K562 (cell line): ENCODE data around the gene PDGFD. TPM values are rescaled to one million over a fixed set of nuclear protein-coding genes. Genes with fewer than 3 reads are reported as not detected.

Experiments used
- ATAC-seq: fragments of 200-7000 bp; cut with Tn5 transposase; 3 replicates; pipeline ENCODE4 v1.9.1; 2020; ENCODE audit warnings: moderate library complexity
- BruUV-seq: library from RNA; stranded (reverse); fragments of 400-500 nt; replicated peaks from 2 replicates; lab custom pipeline; 2021; lab: Mats Ljungman, UMichigan
- CTCF ChIA-PET: fragments of 300-600 bp; formaldehyde crosslinking; extraction: SDS; loops from one replicate; lab custom pipeline; 2021; ENCODE audit warnings: low intra/inter-chr PET ratio; lab: Yijun Ruan, JAX
- POLR2A ChIA-PET: fragments of 300-600, 350-650 bp; sonication (Branson Sonifier 250); formaldehyde crosslinking; extraction: SDS; loops from one replicate; lab custom pipeline; 2021; ENCODE audit warnings: antibody characterized with exemption, inconsistent platforms; lab: Yijun Ruan, JAX
- DNase-seq, 4 experiments: peaks; one replicate each; pipeline versions ENCODE4 v3.0.0 to v3.0.0-alpha.2; 2011 to 2018; ENCODE audit warnings: low spot score in 3 of 4, mixed read lengths in 3 of 4; ENCODE audit errors: extremely low read depth in 1 of 4
- FAIRE-seq: peaks from 2 replicates; lab custom pipeline; 2011; peaks lifted over from hg19 to GRCh38; lab: Jason Lieb, UNC
- H2AFZ ChIP-seq: 2 replicates; pipeline ENCODE4 v1.6.0; 2011; ENCODE audit warnings: low read depth, low read length, control low read depth, inconsistent platforms
- H3K27ac ChIP-seq: fragments of 200-600 bp; 3 replicates; pipeline ENCODE4 v1.8.0; 2011; ENCODE audit warnings: low read depth, mild to moderate bottlenecking, control low read depth, inconsistent platforms, low read length, moderate library complexity, mixed read lengths; ENCODE audit errors: extremely low read depth
- H3K27me3 ChIP-seq, 2 experiments: fragments of 300-600 bp in 1 of 2; 2 replicates in 1 of 2; 3 replicates in 1 of 2; pipeline versions ENCODE4 v1.6.0 to v1.8.0; 2011; ENCODE audit warnings: inconsistent platforms in 2 of 2, low read length in 2 of 2, mild to moderate bottlenecking in 1 of 2, mixed read lengths in 1 of 2, moderate library complexity in 1 of 2; ENCODE audit not compliant: control insufficient read depth in 2 of 2, insufficient read depth in 2 of 2
- H3K36me3 ChIP-seq: fragments of 300-600 bp; 3 replicates; pipeline ENCODE4 v1.8.0; 2011; ENCODE audit warnings: mild to moderate bottlenecking, low read length, inconsistent platforms; ENCODE audit not compliant: control insufficient read depth, insufficient read depth
- H3K4me1 ChIP-seq, 2 experiments: fragments of 200-600 bp in 1 of 2; replicated peaks in 1 of 2; 2 replicates in 1 of 2; 3 replicates in 1 of 2; pipeline versions ENCODE4 v1.5.1 to v1.8.0; 2011; ENCODE audit warnings: inconsistent platforms in 2 of 2, low read length in 2 of 2, mild to moderate bottlenecking in 1 of 2, mixed read lengths in 1 of 2, moderate library complexity in 1 of 2; ENCODE audit not compliant: control insufficient read depth in 2 of 2, insufficient read depth in 2 of 2
- H3K4me2 ChIP-seq: 2 replicates; pipeline ENCODE4 v1.6.1; 2011; ENCODE audit warnings: low read length, control low read depth, inconsistent platforms, mixed read lengths; ENCODE audit not compliant: insufficient read depth
- H3K4me3 ChIP-seq: fragments of 200-600 bp; sonication (generic), shearing (Covaris generic); 2 replicates; pipeline ENCODE4 v1.5.1; 2016; ENCODE audit warnings: control low read depth, inconsistent platforms
- H3K79me2 ChIP-seq: fragments of 200-600 bp; 3 replicates; pipeline ENCODE4 v1.8.0; 2011; ENCODE audit warnings: low read length, inconsistent platforms; ENCODE audit not compliant: control insufficient read depth, insufficient read depth
- H3K9ac ChIP-seq, 2 experiments: 2 replicates each; pipeline versions ENCODE4 v1.6.0 to v1.6.1; 2011; ENCODE audit warnings: low read depth in 2 of 2, low read length in 2 of 2, control low read depth in 1 of 2, inconsistent platforms in 1 of 2, mild to moderate bottlenecking in 1 of 2, mixed read lengths in 1 of 2; ENCODE audit not compliant: insufficient read depth in 1 of 2
- H3K9me1 ChIP-seq: one replicate; pipeline ENCODE4 v1.6.0; 2011; ENCODE audit warnings: inconsistent platforms, mild to moderate bottlenecking, low read length, moderate library complexity; ENCODE audit not compliant: control insufficient read depth, insufficient read depth
- H3K9me3 ChIP-seq: replicated peaks from 2 replicates; pipeline ENCODE4 v1.5.1; 2011; ENCODE audit warnings: low read depth, low read length, inconsistent platforms; ENCODE audit not compliant: control insufficient read depth, insufficient read depth
- H4K20me1 ChIP-seq: replicated peaks from 2 replicates; pipeline ENCODE4 v1.6.1; 2011; ENCODE audit warnings: low read length, inconsistent platforms, mixed read lengths; ENCODE audit not compliant: control insufficient read depth, insufficient read depth
- ATF2 ChIP-seq: sonication (generic); formaldehyde crosslinking; IDR thresholded peaks from 2 replicates; pipeline ENCODE4 v1.8.1; 2022; ENCODE audit warnings: missing genetic modification reagents
- CREB3L1 ChIP-seq: fragments of 450-650 bp; IDR thresholded peaks from 2 replicates; pipeline ENCODE4 v1.6.1; 2014; ENCODE audit warnings: low read depth, mild to moderate bottlenecking, moderate library complexity, borderline replicate concordance
- FOS ChIP-seq: IDR thresholded peaks from 3 replicates; pipeline ENCODE4 v1.6.1; 2011; ENCODE audit not compliant: insufficient read length; ENCODE audit errors: extremely low read depth
- GATAD2A ChIP-seq: fragments of 450-650 bp; IDR thresholded peaks from 2 replicates; pipeline ENCODE4 v1.6.1; 2017
- GTF2F1 ChIP-seq: IDR thresholded peaks from 2 replicates; pipeline ENCODE4 v1.6.1; 2011; ENCODE audit warnings: low read depth, low read length, improper control_type of control experiment
- HOXB6 ChIP-seq: fragments of 250-450 bp; sonication (Bioruptor Pico); IDR thresholded peaks from 2 replicates; pipeline ENCODE4 v1.5.1; 2022; ENCODE audit warnings: mild to moderate bottlenecking, borderline replicate concordance
- MEF2A ChIP-seq: IDR thresholded peaks from 2 replicates; pipeline ENCODE4 v1.6.1; 2011; ENCODE audit warnings: low read depth, mild to moderate bottlenecking, low read length, moderate library complexity; ENCODE audit not compliant: control insufficient read depth
- PHTF2 ChIP-seq: fragments of 250-450 bp; sonication (Bioruptor Pico); IDR thresholded peaks from 2 replicates; pipeline ENCODE4 v1.5.0; 2021; ENCODE audit warnings: mild to moderate bottlenecking
- POLR3A ChIP-seq: IDR thresholded peaks from 2 replicates; pipeline ENCODE4 v1.6.1; 2011; ENCODE audit warnings: borderline replicate concordance, mild to moderate bottlenecking, moderate library complexity; ENCODE audit not compliant: insufficient read length, insufficient read depth; ENCODE audit errors: extremely low read depth
- TCFL5 ChIP-seq: fragments of 250-450 bp; sonication (Bioruptor Pico); conservative IDR thresholded peaks from 2 replicates; pipeline ENCODE4 v1.6.1; 2021; ENCODE audit warnings: mild to moderate bottlenecking, moderate library complexity, matching md5 sums
- ZNF395 ChIP-seq: fragments of 200-800 bp; sonication (Bioruptor generic); IDR thresholded peaks from 2 replicates; pipeline ENCODE4 v1.6.1; 2017; ENCODE audit warnings: missing genetic modification characterization, missing compliant biosample characterization
- in situ Hi-C: fragments of 300-500 bp; cut with MboI; formaldehyde crosslinking; loops from 4 replicates; pipeline ENCODE4 v1.15.0; 2018; ENCODE audit warnings: inconsistent platforms, mixed read lengths
- intact Hi-C: fragments of 100-400 bp; cut with micrococcal nuclease; formaldehyde crosslinking; loops from 2 replicates; pipeline ENCODE4 v1.14.2; 2022
- polyA plus RNA-seq, 8 experiments: library from polyadenylated mRNA; depleted of rRNA in 4 of 8; stranded (reverse) in 5 of 8; unstranded in 3 of 8; fragments of >200 nt; fragmentation: Nextera tagmentation in 2 of 8; fragmentation: Illumina TruSeq in 1 of 8; extraction: Ambion mirVana in 2 of 8; extraction: Trizol in 1 of 8; gene quantifications; 2 replicates each; pipeline versions ENCODE4 v1.2.1 to v1.2.3, GENCODE V29; 2011 to 2014; ENCODE audit warnings: inconsistent platforms in 1 of 8, missing spikeins in 1 of 8
- total RNA-seq, 7 experiments: library from RNA; depleted of rRNA in 6 of 7; stranded (reverse); fragments of >200 nt in 6 of 7; fragmentation: Illumina TruSeq in 2 of 7; extraction: Trizol in 2 of 7; gene quantifications; 2 replicates each; pipeline versions ENCODE4 v1.2.1 to v1.2.3, GENCODE V29; 2011 to 2021; ENCODE audit warnings: low replicate concordance in 1 of 7
- TF ChIP-seq, protein P1 (sequence below): sonication (generic); formaldehyde crosslinking; IDR thresholded peaks from 2 replicates; pipeline ENCODE4 v1.8.1; 2023; ENCODE audit warnings: mild to moderate bottlenecking, missing genetic modification reagents
- TF ChIP-seq, protein P2 (sequence below), 2 experiments: IDR thresholded peaks in 1 of 2; conservative IDR thresholded peaks in 1 of 2; 2 replicates each; pipeline ENCODE4 v1.6.1; 2016; ENCODE audit warnings: low read depth in 2 of 2, mild to moderate bottlenecking in 1 of 2, missing compliant biosample characterization in 1 of 2, missing genetic modification characterization in 1 of 2, moderate library complexity in 1 of 2

Gene PDGFD
- total and polyA plus RNA-seq, 9 of the 15 experiments (the other 6 are each of a cell fraction or from before 2014, with no cell fraction given) = 0.11 TPM; not detected in 8

GRCh38 chr11:104183593-104183992 lies 19.6 kb upstream of the PDGFD start:
- Histone ChIP-seq H3K4me2 (no peak overlapping the region), H3K4me3 (no peak overlapping the region), H3K9me1 (no peaks in the 10 kb centered on the region), H3K27ac (no peak overlapping the region), H3K9me3 (no peaks in the 10 kb centered on the region), H4K20me1 (no peaks in the 10 kb centered on the region), H3K36me3 (no peaks in the 10 kb centered on the region), H3K9ac (no peak overlapping the region), H3K27me3 (no peaks in the 10 kb centered on the region), H3K4me1 (no peaks in the 10 kb centered on the region), H2AFZ (no peak overlapping the region), H3K79me2 (no peaks in the 10 kb centered on the region)
- intact Hi-C loops = no loop called here
- no TSS peak for BruUV-seq
- in situ Hi-C loops = no loop called here
- FAIRE-seq (no peak), ATAC-seq (no peak), DNase-seq (no peak)
- POLR2A ChIA-PET = no interaction called here
- CTCF ChIA-PET = no interaction called here
- TF ChIP-seq, protein P1, sequence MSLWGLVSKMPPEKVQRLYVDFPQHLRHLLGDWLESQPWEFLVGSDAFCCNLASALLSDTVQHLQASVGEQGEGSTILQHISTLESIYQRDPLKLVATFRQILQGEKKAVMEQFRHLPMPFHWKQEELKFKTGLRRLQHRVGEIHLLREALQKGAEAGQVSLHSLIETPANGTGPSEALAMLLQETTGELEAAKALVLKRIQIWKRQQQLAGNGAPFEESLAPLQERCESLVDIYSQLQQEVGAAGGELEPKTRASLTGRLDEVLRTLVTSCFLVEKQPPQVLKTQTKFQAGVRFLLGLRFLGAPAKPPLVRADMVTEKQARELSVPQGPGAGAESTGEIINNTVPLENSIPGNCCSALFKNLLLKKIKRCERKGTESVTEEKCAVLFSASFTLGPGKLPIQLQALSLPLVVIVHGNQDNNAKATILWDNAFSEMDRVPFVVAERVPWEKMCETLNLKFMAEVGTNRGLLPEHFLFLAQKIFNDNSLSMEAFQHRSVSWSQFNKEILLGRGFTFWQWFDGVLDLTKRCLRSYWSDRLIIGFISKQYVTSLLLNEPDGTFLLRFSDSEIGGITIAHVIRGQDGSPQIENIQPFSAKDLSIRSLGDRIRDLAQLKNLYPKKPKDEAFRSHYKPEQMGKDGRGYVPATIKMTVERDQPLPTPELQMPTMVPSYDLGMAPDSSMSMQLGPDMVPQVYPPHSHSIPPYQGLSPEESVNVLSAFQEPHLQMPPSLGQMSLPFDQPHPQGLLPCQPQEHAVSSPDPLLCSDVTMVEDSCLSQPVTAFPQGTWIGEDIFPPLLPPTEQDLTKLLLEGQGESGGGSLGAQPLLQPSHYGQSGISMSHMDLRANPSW = no peak
- TF ChIP-seq GTF2F1 = no peak
- no peak for TF ChIP-seq GATAD2A
- no peak for TF ChIP-seq HOXB6 (CRISPR knock-in tag)
- TF ChIP-seq PHTF2 (CRISPR knock-in tag) = no peak
- no peak for TF ChIP-seq CREB3L1
- no peak for TF ChIP-seq TCFL5 (CRISPR knock-in tag)
- TF ChIP-seq, protein P2, sequence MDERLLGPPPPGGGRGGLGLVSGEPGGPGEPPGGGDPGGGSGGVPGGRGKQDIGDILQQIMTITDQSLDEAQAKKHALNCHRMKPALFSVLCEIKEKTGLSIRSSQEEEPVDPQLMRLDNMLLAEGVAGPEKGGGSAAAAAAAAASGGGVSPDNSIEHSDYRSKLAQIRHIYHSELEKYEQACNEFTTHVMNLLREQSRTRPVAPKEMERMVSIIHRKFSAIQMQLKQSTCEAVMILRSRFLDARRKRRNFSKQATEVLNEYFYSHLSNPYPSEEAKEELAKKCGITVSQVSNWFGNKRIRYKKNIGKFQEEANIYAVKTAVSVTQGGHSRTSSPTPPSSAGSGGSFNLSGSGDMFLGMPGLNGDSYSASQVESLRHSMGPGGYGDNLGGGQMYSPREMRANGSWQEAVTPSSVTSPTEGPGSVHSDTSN (CRISPR knock-in tag; IDR thresholded peaks at IDR 0.05; ENCODE audit: low read depth) = no peak
- TF ChIP-seq, protein P2 (tag; conservative IDR thresholded peaks at IDR 0.05; ENCODE audit: low read depth) = no peak
- TF ChIP-seq ATF2 (CRISPR knock-in tag) = no peak
- no peak for TF ChIP-seq MEF2A
- TF ChIP-seq FOS = no peak
- no peak for TF ChIP-seq POLR3A
- no peak for TF ChIP-seq ZNF395 (CRISPR knock-in tag)
